Measurements from ENCODE around the gene LUZP2.
"Not testable (repeated sequence)": the region's sequence is repeated elsewhere in the genome, so short reads cannot be mapped to it uniquely, and the experiment has no call there.

Gene LUZP2

DNA sequence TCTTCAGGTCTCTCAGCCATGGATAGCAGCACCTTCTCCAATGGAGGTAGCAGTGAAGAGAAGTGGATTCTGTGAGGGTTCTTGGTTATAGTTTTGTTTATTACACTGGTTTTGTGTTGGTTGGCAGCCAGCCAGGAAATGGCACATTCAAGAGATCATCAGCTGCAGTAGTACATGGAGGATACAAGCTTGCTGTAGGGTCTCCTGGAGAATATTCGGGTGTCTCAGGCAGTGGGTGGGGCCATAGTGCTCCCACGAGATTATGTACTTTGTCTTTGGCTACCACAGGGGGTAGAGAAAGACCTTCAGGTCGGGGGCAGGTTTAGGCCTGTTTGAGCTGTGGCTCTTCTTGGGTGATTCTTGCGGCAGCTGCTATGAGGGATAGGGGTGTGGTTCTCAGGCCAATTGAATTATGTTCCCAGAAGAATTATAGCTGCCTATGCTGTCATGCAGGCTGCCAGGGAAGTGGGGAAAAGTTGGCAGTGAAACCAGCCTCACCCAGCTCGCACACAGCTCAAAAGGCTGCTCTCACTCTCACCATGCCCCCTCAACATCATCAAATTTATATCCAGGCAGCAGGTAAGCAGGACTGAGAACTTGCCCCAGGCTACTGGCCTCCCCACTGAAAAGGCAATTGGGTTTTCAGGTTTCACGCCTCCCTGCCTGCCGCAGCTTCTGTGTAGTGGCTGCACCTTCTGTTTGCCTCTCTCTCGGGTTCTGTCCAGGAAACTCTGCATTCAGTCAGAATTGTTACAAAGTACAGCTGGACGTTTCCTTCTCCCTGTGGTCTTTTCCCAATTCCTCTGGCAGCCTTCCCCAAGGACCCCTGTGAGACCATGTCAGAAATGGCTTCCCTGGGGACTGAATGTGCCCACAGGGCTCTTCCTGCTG, 435.5 kb downstream of the LUZP2 start:
- ATAC-seq = no peak

DNA sequence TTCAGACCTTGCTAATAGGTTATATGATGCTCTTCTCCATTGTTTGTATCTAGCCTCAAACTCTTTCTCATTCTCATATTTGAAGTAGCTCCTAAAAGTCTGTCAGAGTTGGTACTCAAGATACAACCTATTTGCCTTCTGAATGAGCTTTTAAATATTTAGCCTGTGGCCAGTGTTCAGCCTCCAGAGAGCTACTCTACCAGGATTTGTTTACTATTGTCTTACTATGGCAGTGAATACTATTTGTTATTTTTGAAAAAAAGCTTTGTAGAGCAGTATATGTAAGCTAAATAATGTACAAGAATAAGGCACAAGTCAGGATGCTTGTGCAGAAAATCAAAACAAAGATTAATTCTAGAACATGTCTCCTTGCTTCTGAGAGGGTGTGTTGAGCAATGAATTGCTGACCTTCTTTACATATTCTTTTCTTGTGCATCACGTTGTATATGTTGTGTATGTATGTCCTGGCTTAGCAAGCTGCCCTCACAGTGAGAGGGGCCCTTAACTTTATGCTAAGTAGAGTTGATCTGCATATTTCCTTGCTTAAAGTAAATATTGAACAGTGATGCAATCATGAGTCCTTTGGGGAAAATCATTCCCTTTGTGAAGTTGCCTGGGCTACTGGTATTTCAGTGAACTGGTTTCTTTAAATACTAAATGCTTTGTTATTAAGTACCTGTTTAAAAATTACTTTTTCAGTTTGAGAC, 438.0 kb downstream of the LUZP2 start:
- no peak for ATAC-seq

DNA sequence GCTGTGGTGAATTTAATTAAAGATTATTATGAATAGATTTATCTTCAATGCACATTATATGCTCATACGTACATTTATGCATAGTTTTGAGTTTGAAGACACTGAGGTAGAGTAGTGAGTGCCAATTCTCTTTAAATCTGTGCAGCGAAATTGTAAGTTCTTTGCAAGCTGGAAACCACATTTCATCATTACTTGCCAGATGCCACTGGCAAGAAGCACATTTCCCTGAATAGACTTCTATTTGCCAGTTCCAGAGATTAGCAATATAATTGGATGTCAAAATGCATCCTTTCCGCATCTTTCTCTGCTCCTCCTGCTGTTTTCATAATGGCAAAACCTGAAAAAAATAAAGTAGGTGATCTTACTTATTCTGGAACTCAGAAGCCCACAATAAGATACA, 448.0 kb downstream of the LUZP2 start:
- ATAC-seq = no peak

DNA sequence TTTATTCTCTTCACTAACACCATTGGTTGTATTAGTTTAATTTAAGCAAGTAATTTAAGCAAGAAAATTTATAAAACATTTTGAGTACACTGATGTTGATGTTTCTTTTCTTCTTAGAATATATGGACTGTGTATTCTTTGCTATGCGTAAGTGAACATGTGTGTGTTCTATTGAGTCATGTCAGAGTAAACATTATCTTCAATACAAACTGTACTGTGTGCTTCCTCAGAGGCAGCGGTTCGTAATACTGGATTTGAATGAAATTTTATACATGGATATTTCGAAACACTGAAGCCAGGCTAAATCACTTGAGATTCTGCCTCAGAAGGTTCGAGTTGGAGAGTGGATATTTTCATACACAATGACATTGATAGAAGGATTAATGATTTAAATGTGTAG, 452.6 kb downstream of the LUZP2 start:
- ATAC-seq = no peak

DNA sequence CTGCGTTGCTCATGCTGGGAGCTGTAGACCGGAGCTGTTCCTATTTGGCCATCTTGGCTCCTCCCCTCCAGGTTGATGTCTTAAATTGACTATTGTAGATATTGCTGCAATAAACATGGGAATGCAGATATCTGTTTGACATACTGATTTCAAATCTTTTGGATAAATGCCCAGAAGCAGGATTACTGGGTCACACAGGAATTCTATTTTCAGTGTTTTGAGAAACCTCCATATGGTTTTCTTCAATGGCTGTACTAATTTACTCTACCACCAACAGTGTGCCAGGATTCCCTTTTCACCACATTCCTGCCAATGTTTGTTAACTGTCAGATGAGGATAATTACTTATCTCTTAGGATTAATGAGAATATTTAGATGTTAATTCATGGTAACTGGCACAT, 467.0 kb downstream of the LUZP2 start:
- ATAC-seq = no peak

DNA sequence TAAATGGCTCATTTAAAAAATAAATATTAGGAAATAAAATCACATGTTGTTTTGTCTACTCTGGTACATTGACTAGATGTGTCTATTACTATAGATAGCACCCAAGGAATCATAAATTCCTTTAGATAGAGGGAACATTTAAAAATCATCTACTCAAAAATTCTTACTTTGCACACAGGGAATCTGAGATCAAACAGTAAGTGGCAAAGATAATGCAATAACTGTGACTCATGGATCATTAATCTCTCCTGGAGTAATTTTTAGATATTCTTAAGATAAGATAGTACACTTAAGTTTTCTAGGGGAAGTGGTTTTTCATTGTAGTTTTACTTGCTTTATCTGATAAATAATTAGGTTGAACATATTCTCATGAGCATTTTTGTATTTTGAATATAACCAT, 468.9 kb downstream of the LUZP2 start:
- no peak for ATAC-seq

DNA sequence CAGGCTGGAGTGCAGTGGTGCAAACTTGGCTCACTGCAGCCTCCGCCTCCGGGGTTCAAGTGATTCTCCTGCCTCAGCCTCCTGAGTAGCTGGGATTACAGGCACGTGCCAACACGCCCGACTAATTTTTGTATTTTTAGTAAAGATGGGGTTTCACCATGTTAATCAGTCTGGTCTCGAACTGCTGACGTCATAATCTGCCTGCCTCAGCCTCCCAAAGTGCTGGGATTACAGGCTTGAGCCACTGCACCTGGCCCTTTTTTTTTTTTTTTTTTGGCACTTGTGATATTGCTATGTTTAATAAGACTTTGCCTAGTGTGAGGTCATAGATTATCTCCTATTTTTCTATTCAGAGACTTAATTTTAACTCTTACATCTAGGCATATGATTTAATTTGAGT, 497.1 kb downstream of the LUZP2 start:
- ATAC-seq = not testable (repeated sequence)

DNA sequence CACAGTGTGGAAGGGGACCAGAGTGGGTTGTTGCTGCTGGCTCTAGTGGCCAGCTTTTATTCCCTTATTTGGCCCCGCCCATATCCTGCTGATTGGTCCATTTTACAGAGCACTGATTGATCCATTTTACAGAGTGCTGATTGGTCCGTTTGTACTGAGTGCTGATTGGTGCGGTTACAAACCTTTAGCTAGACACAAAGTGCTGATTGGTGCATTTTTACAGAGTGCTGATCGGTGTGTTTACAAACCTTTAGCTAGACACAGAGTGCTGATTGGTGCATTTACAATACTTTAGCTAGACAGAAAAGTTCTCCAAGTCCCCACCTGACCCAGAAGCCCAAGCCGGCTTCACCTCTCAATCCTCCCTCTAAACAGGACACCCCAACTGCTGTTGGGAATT, 503.1 kb downstream of the LUZP2 start:
- ATAC-seq = not testable (repeated sequence)

DNA sequence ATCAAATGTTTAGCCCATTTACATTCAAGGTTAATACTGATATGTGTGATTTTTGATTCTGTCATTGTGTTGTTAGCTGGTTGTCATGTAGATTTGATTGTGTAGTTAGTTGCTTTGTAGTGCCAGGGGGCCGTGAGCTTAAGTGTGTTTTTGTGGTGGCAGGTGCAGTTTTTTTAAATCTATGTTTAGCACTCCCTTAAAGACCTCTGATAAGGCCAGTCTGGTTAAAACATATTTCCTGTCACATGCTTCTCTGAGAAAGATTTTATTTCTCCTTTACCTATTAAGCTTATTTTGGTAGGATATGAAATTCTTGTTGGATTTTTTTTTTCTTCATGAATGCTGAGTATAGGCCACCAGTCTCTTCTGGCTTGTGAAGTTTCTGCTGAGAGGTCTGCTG, 540.6 kb downstream of the LUZP2 start:
- no peak for ATAC-seq

DNA sequence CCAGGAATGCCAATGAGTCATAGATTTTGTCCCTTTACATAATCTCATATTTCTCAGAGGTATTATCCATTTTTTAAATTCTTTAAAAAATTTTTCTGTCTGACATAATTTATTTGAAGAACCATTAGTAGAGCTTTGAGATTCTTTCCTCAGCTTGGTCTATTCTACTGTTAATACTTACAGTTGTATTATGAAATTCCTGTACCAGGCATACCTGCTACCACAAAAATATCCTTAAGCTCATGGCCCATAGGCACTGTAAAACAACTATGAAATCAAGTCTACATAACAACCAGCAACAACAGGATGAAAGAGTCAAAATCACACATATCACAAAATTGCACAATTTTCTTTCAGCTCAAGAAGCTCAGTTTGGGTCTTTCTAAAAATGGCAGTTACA, 541.3 kb downstream of the LUZP2 start:
- no peak for ATAC-seq

DNA sequence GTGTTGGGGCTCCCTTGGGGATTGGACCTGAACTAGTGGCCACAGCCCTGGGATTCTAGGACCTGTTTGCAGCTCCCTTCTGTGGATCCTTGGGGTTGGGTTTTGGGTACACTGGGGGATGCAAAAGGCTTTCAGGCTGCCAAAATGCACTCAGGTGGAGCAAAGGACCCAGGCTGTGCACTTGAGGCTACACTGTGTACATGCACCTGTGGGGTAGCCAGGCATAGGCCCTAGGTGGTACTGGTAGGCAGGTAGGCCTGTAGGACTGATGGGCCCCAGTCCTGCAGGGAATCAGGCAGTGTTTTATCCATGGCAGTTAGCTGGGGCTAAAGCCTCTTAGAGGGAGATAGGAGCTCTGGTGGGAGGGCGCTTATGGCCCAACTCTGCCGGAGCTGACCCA, 542.3 kb downstream of the LUZP2 start:
- no peak for ATAC-seq

DNA sequence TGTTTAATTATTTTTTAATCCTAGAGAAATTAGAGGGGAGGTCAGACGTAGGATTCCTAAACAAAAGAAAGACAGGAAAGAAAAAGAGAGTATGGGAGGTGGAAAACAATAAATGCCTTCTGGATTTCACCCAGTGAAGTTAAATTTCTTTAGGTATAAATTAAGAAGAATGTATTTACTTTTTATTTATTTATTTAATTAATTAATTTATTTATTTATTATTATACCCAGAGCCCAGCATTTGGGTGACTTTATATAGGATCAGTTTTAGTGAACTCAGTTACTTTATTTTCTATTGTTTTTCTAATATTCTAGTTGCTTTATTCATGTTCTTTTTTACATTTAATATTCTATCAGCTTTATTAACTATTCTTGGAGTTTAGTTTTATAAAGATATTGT, 551.8 kb downstream of the LUZP2 start:
- ATAC-seq = no peak

DNA sequence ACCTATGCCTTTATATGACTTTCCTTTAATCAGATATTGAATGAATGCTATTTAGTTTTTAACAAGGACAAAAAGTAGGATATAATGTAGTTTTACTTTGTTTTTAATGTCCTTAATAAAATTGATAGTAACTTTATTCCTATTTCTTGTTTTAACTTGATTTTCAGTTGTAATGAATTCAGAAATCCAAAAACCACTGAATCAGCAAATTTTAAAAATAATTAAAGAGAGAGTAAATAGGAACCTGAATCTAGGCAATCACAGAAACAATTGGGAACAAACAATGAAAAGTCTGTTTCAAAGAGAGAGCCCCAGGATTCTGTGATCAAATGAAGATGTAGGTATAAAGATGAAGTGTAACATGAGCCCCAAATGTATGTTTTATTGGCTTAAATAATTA, 556.0 kb downstream of the LUZP2 start:
- no peak for ATAC-seq

DNA sequence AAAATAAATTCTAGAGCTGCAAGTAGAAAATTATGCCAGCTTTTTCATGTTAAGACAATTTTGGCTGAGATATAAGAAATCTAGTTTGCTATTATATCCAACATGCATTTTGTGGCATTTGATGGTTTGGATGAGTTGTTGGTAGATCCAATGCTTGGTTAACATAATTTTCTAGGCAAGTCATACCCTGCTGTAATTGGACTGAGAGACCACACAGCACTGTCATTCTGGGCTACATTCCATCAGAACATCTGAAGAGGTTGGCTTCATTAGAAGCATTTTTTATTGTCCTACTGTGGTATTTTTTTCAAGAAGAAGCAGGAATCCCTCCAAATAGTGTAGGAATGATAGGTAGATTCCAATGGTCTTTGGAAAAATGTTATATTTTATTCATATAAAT, 561.0 kb downstream of the LUZP2 start:
- ATAC-seq = no peak

DNA sequence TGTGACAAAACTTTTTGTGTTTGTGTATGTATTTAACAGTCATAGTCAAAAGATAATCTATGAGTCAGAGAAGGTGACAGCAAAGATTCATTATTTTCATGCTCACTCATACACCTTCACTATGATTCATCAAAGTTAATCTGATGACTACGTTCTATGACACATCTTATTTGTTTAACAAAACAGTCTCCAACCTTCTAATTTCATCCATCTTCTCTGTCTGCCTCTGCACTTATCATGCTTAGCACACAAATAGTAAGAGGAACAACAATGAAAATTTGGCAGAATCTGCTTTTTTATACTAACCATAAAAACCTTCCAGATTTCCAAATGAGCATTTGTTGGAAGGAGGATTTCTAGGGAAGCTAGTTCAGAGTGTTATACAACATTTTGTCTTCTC, 568.9 kb downstream of the LUZP2 start:
- no peak for ATAC-seq

DNA sequence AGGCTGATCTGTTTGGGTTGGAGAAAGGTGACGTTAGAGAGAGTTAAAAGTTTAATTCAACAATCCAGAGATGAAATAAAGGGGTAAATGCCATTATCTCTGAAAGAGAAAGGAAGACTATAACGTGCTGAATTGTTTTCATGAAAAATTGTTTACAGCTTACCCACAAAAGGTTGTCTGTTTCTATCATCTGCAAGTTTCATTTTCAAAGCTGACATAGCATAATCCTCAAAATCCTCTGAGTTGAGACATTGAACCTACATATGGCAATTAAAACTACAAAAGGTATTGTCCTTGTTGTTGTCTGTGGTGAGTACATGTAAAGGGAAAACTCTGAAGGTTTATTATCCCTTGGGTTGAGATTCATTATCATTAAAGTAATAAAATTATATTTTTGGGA, 569.9 kb downstream of the LUZP2 start:
- ATAC-seq = no peak

DNA sequence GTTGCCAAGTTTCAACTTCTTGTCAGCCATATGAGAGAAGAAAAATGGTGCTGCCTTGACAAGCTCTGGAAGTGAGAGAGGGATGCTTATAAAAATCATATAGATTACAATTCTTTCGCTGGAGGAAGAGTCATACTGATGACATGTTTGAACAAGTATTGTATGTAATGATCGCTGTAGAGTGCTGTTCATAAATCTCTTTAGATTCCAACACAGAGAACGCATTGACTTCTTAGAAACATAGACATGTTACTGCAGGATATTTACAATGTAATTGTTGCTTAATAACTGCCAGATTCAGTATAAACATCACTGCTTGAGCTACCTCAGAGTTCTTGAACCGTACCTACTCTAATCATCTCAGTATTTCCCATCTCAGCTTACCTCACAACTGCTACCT, 571.6 kb downstream of the LUZP2 start:
- ATAC-seq = no peak

DNA sequence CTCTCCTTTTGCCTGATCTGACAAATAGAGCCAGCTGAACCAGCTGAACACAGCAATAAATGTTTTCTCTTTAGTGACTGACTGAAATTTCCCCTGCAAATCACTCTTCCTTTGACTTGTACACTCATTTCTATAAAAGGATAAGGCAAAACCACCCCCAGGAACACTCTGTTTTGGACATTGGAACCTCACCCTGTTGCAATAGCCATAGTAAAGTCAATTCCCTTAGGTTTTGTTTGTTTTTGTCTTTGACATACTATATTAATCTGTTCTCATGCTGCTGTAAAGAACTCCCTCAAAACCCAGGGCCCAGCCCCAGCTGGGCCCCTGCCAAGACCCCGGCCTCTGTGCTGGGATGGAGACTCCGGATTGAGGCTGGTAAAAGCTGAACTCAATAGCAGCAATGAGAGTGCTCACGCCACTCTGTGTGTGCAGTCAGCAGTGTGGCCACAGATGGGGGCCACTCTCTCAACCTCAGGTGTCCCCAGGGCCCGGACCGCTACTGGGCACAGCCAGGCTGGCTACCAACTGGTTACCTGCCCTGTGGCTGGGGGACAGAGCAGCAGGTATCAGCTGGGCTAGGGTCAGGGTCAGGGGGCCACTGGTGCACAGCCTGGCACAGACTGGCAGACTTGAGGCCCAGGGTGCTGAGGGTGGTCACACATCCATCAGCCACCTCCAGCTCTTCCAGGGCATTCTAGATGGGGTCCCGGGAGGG, 597.4 kb downstream of the LUZP2 start:
- no peak for ATAC-seq

DNA sequence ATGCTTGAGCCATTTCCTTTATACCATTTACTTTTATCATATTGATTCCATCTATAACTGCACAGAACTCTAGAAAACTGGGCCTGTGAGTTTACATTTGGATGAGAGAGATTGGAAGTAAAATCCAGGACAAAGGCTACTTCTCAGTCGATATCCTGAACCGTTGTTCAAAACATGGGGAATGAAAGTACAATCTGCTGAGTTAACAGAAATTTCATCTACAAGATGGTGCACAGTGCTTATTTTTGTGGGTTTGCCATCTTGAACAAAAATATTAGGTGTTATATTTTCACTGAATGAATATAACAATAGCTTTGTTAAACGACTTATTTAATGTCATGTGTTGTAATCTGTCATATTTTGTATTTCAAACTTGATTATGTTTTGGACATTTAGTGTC, 622.6 kb downstream of the LUZP2 start:
- ATAC-seq = no peak
